NT2/D1 (cell line): Measurements from ENCODE around the gene CYB5R2.

ENCODE experiments used
- SUZ12 ChIP-seq: IDR thresholded peaks from 2 replicates; pipeline ENCODE4 v1.6.1; 2011; ENCODE audit not compliant: insufficient read length, insufficient read depth; ENCODE audit errors: extremely low read depth
- YY1 ChIP-seq: IDR thresholded peaks from 2 replicates; pipeline ENCODE4 v1.6.1; 2011; ENCODE audit not compliant: insufficient read length, insufficient read depth
- ZNF274 ChIP-seq: IDR thresholded peaks from 2 replicates; pipeline ENCODE4 v1.6.1; 2011; ENCODE audit warnings: mild to moderate bottlenecking, low read depth, low read length

GRCh38 chr11:7672276-7672959 lies 882 bp downstream of the CYB5R2 start:
- TF ChIP-seq YY1 (no peak), SUZ12 (no peak), ZNF274 (no peak)
